Stimulated activated CD4-positive, alpha-beta T cell treated with anti-CD3 and anti-CD28 coated beads, TNF-alpha, amount 100 ng/mL, for 4 hours (primary cell): ENCODE measurements around the gene TK1.
"Not testable (repeated sequence)": the region's sequence is repeated elsewhere in the genome, so short reads cannot be mapped to it uniquely, and the experiment has no call there.

Experiments
- DNase-seq, 3 experiments: peaks; one replicate each; pipeline ENCODE4 v3.0.0-alpha.2; 2020; ENCODE audit warnings: low read depth in 3 of 3

The TK1 gene, protein sequence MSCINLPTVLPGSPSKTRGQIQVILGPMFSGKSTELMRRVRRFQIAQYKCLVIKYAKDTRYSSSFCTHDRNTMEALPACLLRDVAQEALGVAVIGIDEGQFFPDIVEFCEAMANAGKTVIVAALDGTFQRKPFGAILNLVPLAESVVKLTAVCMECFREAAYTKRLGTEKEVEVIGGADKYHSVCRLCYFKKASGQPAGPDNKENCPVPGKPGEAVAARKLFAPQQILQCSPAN

DNA sequence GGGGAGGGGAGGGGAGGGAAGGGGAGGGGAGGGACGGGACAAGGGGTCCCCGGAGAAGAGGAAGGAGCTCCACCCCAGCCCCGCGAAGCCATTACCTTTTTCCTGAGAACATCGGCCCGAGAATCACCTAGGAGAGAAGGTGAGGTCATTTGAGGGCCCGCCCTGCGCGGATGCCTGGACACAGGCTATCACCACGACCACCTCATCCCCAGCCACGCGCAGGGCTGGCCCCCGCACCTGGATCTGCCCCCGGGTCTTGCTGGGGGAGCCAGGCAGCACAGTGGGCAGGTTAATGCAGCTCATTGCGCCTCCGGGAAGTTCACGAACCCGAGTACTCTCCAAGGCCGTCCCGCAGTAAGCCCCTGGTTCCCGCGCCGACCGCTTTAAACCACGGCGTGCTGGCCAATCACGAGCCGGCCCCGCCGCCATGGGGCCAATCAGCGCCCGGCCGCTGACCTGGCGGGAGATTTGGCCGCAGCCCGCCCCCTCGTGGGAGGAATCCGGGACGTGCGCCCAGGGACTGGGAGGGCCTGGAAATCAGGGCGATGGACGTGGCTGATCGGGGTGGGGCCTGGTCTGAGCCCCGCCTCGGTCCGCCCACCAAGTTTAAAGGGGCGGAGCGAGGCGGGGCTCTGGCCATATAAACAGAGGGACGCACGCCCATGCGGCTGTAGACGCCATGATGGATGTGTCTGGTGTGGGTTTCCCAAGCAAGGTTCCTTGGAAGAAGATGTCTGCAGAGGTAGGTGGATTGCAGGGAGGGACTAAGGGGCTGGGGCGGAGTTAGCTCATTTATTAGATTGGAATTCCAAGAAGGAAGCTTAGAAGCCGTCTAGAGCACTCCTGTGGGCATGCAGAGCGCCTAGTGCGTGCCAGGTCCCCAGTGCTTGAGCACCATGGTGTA lies at the start of gene TK1, which contains the start of gene AFMID:
TSS of gene TK1 (minus strand) at position 361 of the 904 bp plus-strand sequence. CDS start at position 303, 58 bp downstream.
TSS of gene AFMID (plus strand) at position 671 of the 904 bp plus-strand sequence. CDS start at position 680, 9 bp downstream.
- peak; percentile 48 to 67 (median 58) for DNase-seq

DNA sequence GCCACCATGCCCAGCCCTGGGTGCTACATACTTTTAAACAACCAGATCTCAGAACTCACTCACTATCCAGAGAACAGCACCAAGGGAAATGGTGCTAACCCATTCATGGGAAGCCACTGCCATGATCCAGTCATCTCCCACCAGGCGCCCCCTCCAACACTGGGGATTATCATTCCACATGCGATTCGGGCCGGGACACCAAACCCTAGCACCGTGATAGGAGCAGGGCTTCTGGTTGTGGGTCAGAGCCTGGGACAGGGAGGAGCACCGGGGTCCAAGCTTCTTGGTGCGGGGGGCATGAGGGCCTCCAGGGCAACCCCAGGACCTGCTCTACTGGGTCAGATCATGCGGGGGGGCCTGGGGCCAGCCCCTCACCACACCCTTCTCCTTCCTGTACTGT lies 49.0 kb upstream of the TK1 start:
- DNase-seq = no peak

DNA sequence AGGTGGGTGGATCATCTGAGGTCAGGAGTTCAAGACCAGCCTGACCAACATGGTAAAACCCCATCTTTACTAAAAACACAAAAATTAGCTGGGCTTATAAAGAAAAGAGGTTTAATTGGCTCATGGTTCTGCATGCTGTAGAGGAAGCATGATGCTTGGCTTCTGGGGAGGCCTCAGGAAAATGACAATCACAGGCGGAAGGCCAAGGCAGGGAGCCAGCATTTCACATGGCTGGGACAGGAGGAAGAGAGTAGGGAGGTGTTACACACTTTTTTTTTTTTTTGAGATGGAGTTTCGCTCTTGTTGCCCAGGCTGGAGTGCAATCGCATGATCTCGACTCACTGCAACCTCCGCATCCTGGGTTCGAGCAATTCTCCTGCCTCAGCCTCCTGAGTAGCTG lies 48.2 kb upstream of the TK1 start:
- not testable (repeated sequence) for DNase-seq

DNA sequence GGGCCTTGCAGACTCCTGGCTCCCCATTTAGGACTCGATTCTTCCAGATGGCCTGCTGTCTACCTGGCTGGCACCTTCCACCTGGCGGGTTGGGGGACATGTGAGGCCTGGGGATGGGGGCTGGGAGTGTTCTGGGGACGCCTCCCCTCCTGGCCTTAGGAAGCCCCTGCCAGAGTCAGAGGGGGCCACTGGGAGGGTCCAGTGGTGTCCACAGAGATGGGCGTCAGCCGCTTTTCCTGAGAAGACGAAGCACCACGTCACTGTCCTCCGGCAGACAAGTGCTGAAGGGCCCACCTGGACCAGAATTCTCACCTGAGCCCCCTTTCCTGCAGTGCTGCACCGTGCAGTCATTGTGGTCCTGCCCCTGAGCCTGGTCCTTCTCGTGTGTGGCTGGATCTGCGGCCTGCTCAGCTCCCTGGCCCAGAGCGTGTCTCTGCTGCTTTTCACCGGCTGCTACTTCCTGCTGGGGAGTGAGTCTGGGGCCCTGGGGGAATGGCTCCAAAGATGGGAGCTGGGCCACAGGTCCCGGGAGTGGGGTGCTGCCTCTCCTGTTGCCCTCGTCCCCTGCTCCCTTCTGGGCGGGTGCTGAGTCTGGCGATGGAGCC lies 47.5 kb upstream of the TK1 start:
- no peak for DNase-seq

DNA sequence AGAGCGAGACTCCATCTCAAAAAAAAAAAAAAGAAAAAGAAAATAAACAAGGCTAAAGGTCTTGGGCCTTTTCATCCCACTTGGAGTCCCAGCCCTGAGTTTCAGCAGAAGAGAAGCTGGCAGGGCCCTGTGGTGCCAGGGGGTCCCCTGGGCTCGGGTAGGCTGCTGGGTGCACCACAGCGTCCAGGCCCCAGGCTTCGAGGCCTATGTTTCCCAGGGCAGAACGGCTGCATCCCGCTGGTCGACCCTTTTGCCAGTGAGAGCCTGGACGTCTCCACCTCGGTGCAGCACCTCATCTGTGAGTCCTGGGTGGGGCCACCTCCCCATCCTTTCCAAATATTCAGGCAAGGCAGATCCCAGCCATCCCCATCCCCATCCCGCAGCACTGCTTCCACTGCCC lies 46.8 kb upstream of the TK1 start:
- DNase-seq = no peak

DNA sequence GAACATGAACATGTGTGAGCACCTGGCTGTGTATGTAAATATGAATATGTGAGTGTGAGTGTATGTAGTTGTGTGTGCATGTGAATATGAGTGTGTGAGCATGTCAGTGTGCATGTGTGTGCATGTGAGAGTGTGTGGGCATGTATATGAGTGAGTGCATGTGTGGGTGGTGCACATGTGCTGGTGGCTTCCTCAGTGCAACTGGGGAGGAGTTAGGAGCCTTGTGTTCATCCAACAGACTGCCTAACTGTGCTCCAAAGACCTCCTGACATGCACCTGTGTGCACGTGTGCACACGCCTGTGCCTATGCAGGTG lies 46.0 kb upstream of the TK1 start:
- no peak for DNase-seq

DNA sequence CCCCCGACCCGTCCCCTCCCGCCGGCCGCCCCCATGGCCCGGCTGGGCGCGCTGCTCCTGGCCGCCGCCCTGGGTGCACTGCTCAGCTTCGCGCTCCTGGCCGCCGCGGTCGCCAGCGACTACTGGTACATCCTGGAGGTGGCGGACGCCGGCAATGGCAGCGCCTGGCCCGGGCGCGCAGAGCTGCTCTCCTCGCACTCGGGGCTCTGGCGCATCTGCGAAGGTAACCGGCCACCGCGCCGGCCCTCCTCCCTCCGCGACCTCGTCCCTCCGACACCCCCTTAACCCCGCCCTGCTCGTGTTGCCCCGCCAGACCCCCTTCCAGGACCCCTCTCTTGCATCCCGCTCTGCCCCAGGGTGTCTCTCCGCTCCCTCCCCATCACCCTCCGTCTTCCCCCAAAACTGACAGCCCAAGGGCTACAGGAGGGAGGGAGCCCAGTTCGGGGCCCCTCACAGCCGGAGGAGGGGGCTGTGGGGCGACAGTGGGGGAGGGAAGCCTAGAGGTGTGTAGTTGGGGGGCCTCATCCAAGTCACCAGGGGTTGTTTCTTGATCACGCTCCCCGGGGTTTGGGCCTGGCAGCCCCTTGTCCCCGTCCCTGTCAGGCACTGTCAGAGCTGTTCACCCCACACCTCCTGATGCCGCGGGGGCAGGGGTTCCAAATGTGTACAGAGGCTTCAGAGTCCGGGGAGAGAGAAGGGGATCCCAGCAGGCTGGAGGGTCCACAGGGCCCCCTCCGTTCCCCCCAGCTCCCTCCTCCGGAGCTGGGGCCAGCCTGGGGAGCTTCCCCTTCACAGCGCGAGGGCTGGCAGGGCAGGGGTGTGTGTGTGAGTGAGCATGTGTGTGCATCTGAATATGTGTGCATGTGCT lies 45.4 kb upstream of the TK1 start:
- DNase-seq = no peak

DNA sequence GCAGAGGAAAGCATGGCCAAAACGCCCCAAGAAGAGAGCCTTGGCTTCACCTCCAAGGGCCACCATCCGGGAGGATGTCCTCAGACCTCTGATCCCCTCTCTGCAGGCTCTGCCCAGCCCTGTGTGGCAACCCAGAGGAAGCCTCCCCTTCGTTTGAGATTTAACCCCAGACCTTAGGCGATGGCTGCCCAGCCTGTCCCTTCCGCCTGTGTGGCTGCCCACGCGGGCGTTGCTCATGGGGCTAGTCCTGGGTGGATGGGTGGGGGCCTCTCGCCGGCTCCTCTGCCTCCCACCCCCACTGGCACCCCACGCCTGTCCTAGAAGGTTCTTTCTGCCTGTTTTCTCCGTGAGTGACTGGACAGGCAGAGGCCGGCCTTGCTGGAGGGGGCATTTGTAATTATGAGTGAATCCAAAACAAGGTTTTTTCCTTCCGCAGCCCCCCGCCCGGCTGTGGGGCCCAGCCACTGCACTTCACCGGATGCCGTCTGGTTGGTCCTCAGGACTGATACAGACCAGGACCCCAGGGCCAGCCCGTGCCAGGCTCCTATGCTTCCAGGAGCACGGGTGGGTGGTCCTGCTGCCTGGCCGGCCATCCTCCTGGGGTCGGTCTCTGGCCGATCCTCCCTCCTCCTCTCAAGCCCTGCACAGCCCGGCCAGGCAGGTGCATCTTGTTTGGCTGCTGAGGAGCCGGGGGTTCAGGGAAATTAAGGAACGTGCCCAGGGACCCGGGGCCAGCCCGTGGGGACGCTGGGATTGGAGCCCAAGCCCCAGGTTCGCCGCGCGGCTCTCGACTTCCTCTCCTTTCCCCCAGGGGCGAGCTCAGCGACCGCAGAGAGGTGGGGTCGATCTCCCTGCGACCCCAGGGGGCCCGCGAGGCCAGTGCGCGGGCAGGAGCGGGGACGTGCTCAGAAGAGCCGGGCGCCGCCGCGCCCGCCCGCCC lies 44.4 kb upstream of the TK1 start, which contains the start of gene TMEM235:
TSS of gene TMEM235 (plus strand) at position 636 of the 940 bp plus-strand sequence. CDS start 393 bp downstream, outside the sequence.
- no peak for DNase-seq

DNA sequence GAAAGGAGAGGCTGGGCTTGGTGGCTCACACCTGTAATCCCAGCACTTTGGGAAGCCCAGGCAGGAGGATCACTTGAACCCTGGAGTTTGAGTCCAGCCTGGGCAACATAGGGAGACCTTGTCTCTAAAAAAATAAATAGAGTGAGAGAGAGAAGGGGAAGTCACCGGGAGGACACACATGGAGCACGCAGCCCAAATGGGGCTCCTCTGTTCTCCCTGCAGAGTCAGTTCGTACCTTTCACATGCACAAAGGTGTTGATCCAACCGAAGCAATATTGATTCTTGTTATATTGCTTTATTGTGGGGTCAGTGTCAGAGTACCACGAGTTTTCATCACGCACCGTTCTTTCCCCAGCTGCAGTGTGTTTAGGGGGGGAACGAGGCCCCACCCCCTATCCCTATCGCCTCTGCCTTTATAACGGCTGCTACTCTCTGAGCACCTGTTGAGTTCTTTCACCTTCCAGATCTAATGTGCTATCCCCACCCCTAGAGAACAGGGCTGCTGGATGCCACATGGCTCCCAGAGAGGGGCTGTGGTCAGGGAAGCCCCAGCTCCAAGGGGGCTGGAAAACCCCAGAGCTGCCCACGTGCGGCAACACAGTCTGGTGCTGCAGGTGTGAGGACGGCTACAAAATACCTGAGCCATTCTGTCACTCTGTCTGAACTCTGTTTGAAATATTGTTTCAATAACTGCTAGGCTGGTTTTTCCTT lies 43.6 kb upstream of the TK1 start:
- DNase-seq = no peak

DNA sequence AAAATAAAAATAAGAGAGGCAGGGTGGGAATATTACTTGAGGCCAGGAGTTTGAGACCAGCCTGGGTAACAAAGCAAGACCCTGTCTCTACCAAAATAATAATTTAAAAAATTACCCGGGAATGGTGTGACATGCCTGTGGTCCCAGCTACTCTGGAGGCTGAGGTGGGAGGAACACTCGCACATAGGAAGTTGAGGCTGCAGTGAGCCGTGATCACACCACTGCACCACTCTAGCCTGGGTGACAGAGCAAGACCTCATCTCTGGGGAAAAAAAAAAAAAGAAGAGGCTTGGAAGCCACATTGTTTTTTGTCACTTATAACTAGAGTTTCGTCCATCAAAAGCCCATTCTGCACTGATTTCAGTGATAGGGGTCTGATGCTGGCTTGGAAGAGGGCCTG lies 41.3 kb upstream of the TK1 start:
- no peak for DNase-seq

DNA sequence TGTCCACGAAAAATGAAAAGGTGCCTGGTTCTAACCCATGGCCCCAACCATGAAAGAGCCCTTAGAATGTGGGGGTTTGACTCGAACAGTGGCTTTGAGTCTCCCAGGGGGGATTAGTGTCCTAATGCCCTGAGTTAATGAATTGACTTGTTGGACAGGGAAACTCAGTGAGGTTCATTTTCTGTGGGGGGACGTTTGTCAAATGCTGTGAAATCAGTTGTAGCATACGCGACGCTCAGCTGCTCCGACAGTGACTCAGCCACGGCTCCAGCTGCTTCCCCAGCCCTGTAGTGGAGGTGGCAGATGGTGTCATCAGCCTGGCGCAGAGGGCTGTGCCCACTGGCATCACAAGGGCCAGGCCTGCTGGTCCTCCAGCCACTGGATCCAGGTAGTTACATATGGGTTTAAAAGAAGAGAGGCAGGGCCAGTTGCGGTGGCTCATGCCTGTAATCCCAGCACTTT lies 40.6 kb upstream of the TK1 start:
- DNase-seq = no peak

DNA sequence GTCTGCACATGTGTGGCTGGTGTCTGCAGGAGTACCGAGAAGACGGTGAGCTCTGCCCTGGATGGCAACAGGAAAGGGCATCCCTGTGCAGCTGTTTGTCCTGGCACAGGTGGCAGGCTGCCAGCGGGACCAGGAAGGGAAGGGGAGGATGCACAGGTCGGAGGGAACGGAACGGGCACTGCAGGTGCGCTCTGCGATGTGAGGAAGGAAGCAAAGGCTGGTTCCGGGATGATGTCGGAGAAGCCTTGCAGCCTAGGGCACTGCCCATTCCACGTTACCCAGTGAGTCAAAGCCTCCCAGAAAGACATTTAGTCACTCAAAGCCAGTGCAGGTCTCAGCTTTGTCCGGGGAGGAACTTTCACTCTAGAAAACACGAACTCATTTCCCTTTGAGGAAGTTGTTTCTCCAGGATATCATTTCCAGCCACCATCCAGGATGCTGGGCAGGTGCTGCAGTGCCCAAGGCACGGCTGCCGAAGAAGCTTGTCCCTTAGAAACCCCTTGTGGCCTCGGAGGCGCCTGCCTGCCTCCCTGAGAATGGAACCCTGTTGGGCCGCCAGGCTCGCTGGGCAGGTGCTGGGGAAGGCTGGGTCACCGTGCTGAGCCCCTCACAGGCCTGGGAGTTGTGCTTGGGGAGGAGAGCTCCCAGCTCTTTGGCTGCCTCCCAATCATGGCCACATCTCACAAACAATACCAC lies 40.1 kb upstream of the TK1 start:
- DNase-seq = no peak

DNA sequence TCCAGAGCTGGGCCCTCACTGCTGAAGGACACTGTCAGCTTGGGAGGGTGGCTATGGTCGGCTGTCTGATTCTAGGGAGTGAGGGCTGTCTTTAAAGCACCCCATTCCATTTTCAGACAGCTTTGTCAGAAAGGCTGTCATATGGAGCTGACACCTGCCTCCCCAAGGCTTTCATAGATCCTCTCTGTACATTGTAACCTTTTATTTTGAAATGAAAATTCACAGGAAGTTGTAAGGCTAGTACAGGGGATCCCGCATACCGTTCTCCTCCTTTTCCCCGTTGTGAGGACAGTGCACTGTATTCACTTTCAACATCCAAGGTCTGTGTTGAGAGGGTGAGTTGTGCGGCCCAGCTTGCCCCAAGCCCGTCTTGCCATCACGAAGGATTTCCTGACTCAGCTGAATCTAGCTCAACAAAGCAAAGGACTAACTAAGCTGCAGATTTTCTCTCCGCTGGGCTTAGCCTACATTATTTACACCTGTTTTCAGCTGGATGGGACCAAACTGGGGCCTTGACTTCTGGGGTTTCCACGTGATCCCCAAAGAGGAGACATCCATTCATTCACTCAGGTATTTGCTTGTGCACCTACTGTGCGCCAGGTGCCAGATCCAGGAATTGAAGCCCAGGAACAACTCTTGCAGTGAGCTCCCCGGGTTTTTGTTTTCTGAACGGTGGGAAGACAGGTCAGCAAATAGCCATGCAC lies 39.4 kb upstream of the TK1 start:
- no peak for DNase-seq

DNA sequence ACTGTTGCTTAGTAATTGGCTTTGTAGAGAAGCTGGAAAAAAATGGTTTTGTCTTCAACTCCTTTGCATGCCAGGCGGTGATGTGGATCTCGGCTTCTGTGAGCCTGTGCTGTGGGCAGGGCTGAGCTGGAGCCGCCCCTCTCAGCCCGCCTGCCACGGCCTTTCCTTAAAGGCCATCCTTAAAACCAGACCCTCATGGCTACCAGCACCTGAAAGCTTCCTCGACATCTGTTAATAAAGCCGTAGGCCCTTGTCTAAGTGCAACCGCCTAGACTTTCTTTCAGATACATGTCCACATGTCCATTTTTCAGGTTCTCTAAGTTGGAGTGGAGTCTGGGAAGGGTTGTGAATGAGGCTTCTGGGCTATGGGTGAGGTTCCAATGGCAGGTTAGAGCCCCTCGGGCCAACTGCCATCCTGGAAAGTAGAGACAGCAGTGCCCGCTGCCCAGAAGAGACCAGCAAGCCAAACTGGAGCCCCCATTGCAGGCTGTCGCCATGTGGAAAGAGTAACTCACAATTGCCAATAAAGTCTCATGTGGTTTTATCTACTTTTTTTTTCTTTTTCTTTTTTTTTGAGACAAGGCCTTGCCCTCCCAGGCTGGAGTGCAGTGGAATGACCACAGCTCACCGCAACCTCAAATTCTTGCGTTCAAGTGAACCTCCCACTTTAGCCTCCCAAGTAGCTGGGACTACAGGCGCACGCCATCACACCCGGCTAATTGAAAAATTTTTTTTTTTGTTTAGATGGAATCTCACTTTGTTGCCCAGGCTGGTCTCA lies 38.4 kb upstream of the TK1 start:
- no peak for DNase-seq

DNA sequence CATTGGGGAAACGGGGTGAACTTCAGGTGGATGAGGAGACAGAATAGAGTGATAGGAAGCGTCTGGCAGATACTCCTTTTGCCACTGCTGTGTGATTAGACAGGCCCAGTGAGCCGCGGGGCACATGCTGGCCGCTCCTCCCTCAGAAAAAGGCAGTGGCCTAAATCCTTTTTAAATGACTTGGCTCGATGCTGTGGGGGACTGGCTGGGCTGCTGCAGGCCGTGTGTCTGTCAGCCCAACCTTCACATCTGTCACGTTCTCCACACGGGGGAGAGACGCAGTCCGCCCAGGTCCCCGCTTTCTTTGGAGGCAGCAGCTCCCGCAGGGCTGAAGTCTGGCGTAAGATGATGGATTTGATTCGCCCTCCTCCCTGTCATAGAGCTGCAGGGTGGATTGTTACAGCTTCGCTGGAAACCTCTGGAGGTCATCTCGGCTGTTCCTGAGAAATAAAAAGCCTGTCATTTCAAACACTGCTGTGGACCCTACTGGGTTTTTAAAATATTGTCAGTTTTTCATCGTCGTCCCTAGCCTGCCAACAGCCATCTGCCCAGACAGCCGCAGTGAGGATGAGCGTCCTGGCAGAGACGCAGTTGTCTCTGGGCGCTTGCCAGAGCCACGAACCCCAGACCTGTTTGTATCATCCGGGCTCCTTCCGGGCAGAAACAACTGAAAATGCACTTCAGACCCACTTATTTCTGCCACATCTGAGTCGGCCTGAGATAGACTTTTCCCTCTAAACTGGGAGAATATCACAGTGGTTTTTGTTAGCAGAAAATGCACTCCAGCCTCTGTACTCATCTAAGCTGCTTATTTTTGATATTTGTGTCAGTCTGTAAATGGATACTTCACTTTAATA lies 37.6 kb upstream of the TK1 start:
- no peak for DNase-seq

DNA sequence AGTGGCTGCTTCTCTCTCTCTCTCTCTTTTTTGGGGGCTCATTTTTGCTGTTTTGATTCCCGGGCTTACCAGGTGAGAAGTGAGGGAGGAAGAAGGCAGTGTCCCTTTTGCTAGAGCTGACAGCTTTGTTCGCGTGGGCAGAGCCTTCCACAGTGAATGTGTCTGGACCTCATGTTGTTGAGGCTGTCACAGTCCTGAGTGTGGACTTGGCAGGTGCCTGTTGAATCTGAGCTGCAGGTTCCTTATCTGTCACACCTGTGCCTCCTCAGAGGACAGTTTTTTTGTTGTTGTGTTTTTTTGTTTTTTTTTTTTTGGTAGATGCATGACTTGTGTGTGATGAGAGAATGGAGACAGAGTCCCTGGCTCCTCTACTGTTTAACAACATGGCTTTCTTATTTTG lies 36.9 kb upstream of the TK1 start:
- no peak for DNase-seq

DNA sequence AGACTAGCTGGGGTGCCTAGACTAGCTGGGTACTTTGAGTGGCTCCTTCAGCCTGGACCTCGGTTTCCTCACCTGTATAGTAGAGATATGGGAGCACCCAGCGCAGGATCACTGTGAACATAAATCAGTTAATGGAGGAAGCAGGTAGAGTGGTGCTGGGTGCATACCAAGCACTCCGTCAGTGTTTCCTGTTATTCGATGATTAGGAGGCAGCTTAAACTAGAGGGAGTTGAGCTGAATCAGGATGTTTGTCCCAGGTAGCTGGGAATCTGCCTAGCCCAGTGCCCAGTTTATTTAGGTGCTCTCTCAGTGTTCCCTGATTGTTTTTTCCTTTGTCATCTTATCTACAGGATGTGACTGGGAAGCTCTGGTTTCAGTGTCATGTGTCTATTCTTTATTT lies 36.2 kb upstream of the TK1 start:
- no peak for DNase-seq
